ENCODE measurements around the gene CCDC92. TPM values are rescaled to one million over a fixed set of nuclear protein-coding genes. Genes with fewer than 3 reads are reported as not detected.

CCDC92 gene
- total RNA-seq, 1 experiment from 2014 or later, result 16.8 TPM

GRCh38 chr12:123895451-123895850 is 77.2 kb downstream of the CCDC92 start:
- Histone ChIP-seq H3K36me3 (ENCODE audit: control insufficient read depth, insufficient read depth, low read length) (no peaks in the 10 kb centered on the region), H3K4me1 (no peaks in the 10 kb centered on the region), H3K4me3 (ENCODE audit: low read depth, low read length) (no peak overlapping the region), H3K9me3 (no peaks in the 10 kb centered on the region), H3K27me3 (replicated peaks; ENCODE audit: control insufficient read depth, insufficient read depth, low read length) (no peaks in the 10 kb centered on the region)
- Mint-ChIP-seq H3K4me3 (ENCODE audit: unreplicated experiment) (no peak overlapping the region), H3K4me1 (ENCODE audit: low read depth, unreplicated experiment) (no peaks in the 10 kb centered on the region), H3K36me3 (ENCODE audit: insufficient read depth, unreplicated experiment) (peaks cover 4% of the 10 kb centered on the region), H3K27ac (ENCODE audit: unreplicated experiment) (no peak overlapping the region), H3K9me3 (ENCODE audit: unreplicated experiment) (peaks cover 10% of the 10 kb centered on the region), H3K27me3 (ENCODE audit: insufficient read depth, unreplicated experiment) (peaks cover 7% of the 10 kb centered on the region)
- intact Hi-C loops (cut with micrococcal nuclease; ENCODE audit: unreplicated experiment), result no loop called here
- CTCF ChIA-PET, result no interaction called here
- TF ChIP-seq, protein P1, sequence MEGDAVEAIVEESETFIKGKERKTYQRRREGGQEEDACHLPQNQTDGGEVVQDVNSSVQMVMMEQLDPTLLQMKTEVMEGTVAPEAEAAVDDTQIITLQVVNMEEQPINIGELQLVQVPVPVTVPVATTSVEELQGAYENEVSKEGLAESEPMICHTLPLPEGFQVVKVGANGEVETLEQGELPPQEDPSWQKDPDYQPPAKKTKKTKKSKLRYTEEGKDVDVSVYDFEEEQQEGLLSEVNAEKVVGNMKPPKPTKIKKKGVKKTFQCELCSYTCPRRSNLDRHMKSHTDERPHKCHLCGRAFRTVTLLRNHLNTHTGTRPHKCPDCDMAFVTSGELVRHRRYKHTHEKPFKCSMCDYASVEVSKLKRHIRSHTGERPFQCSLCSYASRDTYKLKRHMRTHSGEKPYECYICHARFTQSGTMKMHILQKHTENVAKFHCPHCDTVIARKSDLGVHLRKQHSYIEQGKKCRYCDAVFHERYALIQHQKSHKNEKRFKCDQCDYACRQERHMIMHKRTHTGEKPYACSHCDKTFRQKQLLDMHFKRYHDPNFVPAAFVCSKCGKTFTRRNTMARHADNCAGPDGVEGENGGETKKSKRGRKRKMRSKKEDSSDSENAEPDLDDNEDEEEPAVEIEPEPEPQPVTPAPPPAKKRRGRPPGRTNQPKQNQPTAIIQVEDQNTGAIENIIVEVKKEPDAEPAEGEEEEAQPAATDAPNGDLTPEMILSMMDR (IDR thresholded peaks at IDR 0.05; ENCODE audit: insufficient read depth in 1 of 2, low read depth in 1 of 2, low read length in 1 of 2, severe bottlenecking in 1 of 2, unreplicated experiment in 1 of 2), result no peak
- DNase-seq, result no peak
- POLR2A ChIA-PET, result no interaction called here
- no TSS peak for BruUV-seq (replicated peaks)

- H3K27me3 Mint-ChIP-seq (ENCODE audit: insufficient read depth, unreplicated experiment), result peaks cover 5% of the 10 kb centered on the region
- H3K4me3 Mint-ChIP-seq (ENCODE audit: unreplicated experiment), result no peak overlapping the region
- no peaks in the 10 kb centered on the region for H3K4me1 ChIP-seq
- POLR2A ChIA-PET, result no interaction called here
- H3K27me3 ChIP-seq (replicated peaks; ENCODE audit: control insufficient read depth, insufficient read depth, low read length), result no peaks in the 10 kb centered on the region
- peaks cover 10% of the 10 kb centered on the region for H3K9me3 Mint-ChIP-seq (ENCODE audit: unreplicated experiment)
- BruUV-seq (replicated peaks), result no TSS peak
- H3K4me3 ChIP-seq (ENCODE audit: low read depth, low read length), result no peak overlapping the region
- no peaks in the 10 kb centered on the region for H3K36me3 ChIP-seq (ENCODE audit: control insufficient read depth, insufficient read depth, low read length)
- TF ChIP-seq, protein P1 (IDR thresholded peaks at IDR 0.05; ENCODE audit: insufficient read depth in 1 of 2, low read depth in 1 of 2, low read length in 1 of 2, severe bottlenecking in 1 of 2, unreplicated experiment in 1 of 2), result no peak
- intact Hi-C loops (cut with micrococcal nuclease; ENCODE audit: unreplicated experiment), result no loop called here
- H3K9me3 ChIP-seq, result no peaks in the 10 kb centered on the region
- CTCF ChIA-PET, result no interaction called here
- no peak for DNase-seq
- peaks cover 4% of the 10 kb centered on the region for H3K36me3 Mint-ChIP-seq (ENCODE audit: insufficient read depth, unreplicated experiment)
- no peaks in the 10 kb centered on the region for H3K4me1 Mint-ChIP-seq (ENCODE audit: low read depth, unreplicated experiment)
- H3K27ac Mint-ChIP-seq (ENCODE audit: unreplicated experiment), result no peak overlapping the region
Measured at GRCh38 chr12:123894823-123895345, 77.7 kb downstream of the CCDC92 start.

DNA sequence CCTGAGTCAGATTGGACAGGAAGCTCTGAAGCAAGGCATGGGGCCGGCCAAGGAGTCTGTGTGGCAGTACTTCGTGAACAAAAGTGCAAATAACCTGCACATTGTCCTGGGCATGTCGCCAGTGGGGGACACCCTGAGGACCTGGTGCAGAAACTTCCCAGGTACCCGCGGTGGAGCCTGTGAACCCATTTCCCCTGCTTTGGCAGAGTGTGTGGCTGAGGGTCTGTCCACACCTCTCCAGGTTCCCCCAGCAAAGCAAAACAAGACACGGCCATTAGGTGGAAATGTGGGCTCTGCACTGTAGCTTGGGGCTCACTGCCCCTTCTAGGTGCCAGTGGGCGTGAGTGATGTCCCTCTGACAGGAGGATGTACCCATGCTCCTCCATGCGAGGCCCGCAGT is 79.4 kb downstream of the CCDC92 start:
- TF ChIP-seq, protein P1 (IDR thresholded peaks at IDR 0.05; ENCODE audit: insufficient read depth in 1 of 2, low read depth in 1 of 2, low read length in 1 of 2, severe bottlenecking in 1 of 2, unreplicated experiment in 1 of 2), result no peak
- Mint-ChIP-seq H3K27me3 (ENCODE audit: insufficient read depth, unreplicated experiment) (no peaks in the 10 kb centered on the region), H3K36me3 (ENCODE audit: insufficient read depth, unreplicated experiment) (peaks cover 4% of the 10 kb centered on the region), H3K4me1 (ENCODE audit: low read depth, unreplicated experiment) (no peaks in the 10 kb centered on the region), H3K4me3 (ENCODE audit: unreplicated experiment) (no peak overlapping the region), H3K27ac (ENCODE audit: unreplicated experiment) (no peak overlapping the region), H3K9me3 (ENCODE audit: unreplicated experiment) (no peaks in the 10 kb centered on the region)
- no peaks in the 10 kb centered on the region for H3K36me3 ChIP-seq (ENCODE audit: control insufficient read depth, insufficient read depth, low read length)
- POLR2A ChIA-PET, result no interaction called here
- no TSS peak for BruUV-seq (replicated peaks)
- no peaks in the 10 kb centered on the region for H3K9me3 ChIP-seq
- H3K4me1 ChIP-seq, result no peaks in the 10 kb centered on the region
- no peak for DNase-seq
- H3K4me3 ChIP-seq (ENCODE audit: low read depth, low read length), result no peak overlapping the region
- H3K27me3 ChIP-seq (replicated peaks; ENCODE audit: control insufficient read depth, insufficient read depth, low read length), result no peaks in the 10 kb centered on the region
- intact Hi-C loops (cut with micrococcal nuclease; ENCODE audit: unreplicated experiment), result no loop called here
- CTCF ChIA-PET, result no interaction called here
